HCT116 (cell line): Measurements from ENCODE around the gene IGF2BP3. TPM values are rescaled to one million over a fixed set of nuclear protein-coding genes. Genes with fewer than 3 reads are reported as not detected.

Experiments
- ATAC-seq: fragments of 200-7000 bp; cut with Tn5 transposase; 2 replicates; pipeline ENCODE4 v1.9.1; 2020; ENCODE audit warnings: mild to moderate bottlenecking, moderate library complexity
- BruUV-seq: library from RNA; stranded (reverse); fragments of 400-500 nt; replicated peaks from 2 replicates; lab custom pipeline; 2021; lab: Mats Ljungman, UMichigan
- CTCF ChIA-PET: fragments of 300-600 bp; sonication (Branson Sonifier 250); formaldehyde crosslinking; loops from one replicate; lab custom pipeline; 2021; ENCODE audit warnings: antibody characterized with exemption; lab: Charles Lee
- POLR2A ChIA-PET: fragments of 300-600, 350-600 bp; sonication (Branson Sonifier 250); formaldehyde crosslinking; loops from one replicate; lab custom pipeline; 2021; ENCODE audit warnings: antibody characterized with exemption; lab: Charles Lee
- RAD21 ChIA-PET, 2 experiments: fragments of 300-600 bp; sonication (Branson Sonifier 250); formaldehyde crosslinking; loops; one replicate each; lab custom pipeline; 2023; ENCODE audit warnings: low total read pairs in 2 of 2; ENCODE audit not compliant: uncharacterized antibody in 2 of 2, unreplicated experiment in 2 of 2, low non-redundant PET in 1 of 2; lab: Charles Lee
- DNase-seq: peaks from one replicate; pipeline ENCODE4 v3.0.0-alpha.2; 2010; ENCODE audit warnings: low read depth, low spot score
- H2AFZ ChIP-seq: fragments of 200-600 bp; shearing (Covaris generic), sonication (generic); 2 replicates; pipeline ENCODE4 v1.6.1; 2017; ENCODE audit warnings: low read depth, mixed run types, mixed read lengths, antibody characterized with exemption, low read length; ENCODE audit not compliant: poor library complexity, severe bottlenecking
- H3K27ac ChIP-seq: 2 replicates; pipeline ENCODE4 v1.5.1; 2012; ENCODE audit warnings: low read depth, low read length
- H3K27me3 ChIP-seq: fragments of 200-600 bp; sonication (generic); 2 replicates; pipeline ENCODE4 v1.6.1; 2016; ENCODE audit warnings: mixed run types, low read length, mixed read lengths; ENCODE audit not compliant: insufficient read depth
- H3K36me3 ChIP-seq, 2 experiments: fragments of 200-500 bp in 1 of 2; fragments of 200-600 bp in 1 of 2; sonication (Bioruptor generic) in 1 of 2; sonication (generic) in 1 of 2; 2 replicates each; pipeline versions ENCODE4 v1.5.1 to v1.6.1; 2014 to 2016; ENCODE audit warnings: low read length in 2 of 2, inconsistent platforms in 1 of 2, mixed read lengths in 1 of 2, mixed run types in 1 of 2; ENCODE audit not compliant: insufficient read depth in 2 of 2, control insufficient read depth in 1 of 2
- H3K4me1 ChIP-seq, 2 experiments: fragments of 200-600 bp in 1 of 2; sonication (generic) in 1 of 2; 2 replicates each; pipeline versions ENCODE4 v1.5.1 to v1.6.1; 2012 to 2017; ENCODE audit warnings: low read length in 2 of 2, inconsistent platforms in 1 of 2, mild to moderate bottlenecking in 1 of 2, mixed read lengths in 1 of 2, mixed run types in 1 of 2, moderate library complexity in 1 of 2; ENCODE audit not compliant: insufficient read depth in 2 of 2, control insufficient read depth in 1 of 2
- H3K4me2 ChIP-seq: fragments of 200-600 bp; sonication (generic); 2 replicates; pipeline ENCODE4 v1.6.1; 2017; ENCODE audit warnings: mixed run types, low read length, mixed read lengths
- H3K4me3 ChIP-seq, 2 experiments: fragments of 200-600 bp in 1 of 2; sonication (generic) in 1 of 2; replicated peaks in 1 of 2; 2 replicates each; pipeline ENCODE4 v1.5.1; 2011 to 2016; ENCODE audit warnings: low read length in 2 of 2, control low read depth in 1 of 2, low read depth in 1 of 2, mild to moderate bottlenecking in 1 of 2, mixed read lengths in 1 of 2, mixed run types in 1 of 2
- H3K79me2 ChIP-seq: fragments of 200-600 bp; sonication (generic); 2 replicates; pipeline ENCODE4 v1.6.1; 2017; ENCODE audit warnings: mild to moderate bottlenecking, mixed run types, low read length, moderate library complexity, mixed read lengths; ENCODE audit not compliant: insufficient read depth
- H3K9ac ChIP-seq: fragments of 200-600 bp; sonication (generic); 2 replicates; pipeline ENCODE4 v1.6.1; 2016; ENCODE audit warnings: low read length, mixed read lengths
- H3K9me2 ChIP-seq: fragments of 200-600 bp; sonication (generic), shearing (Covaris generic); 2 replicates; pipeline ENCODE4 v1.6.1; 2017; ENCODE audit warnings: mixed run types, mild to moderate bottlenecking, moderate library complexity; ENCODE audit not compliant: insufficient read depth
- H3K9me3 ChIP-seq, 2 experiments: fragments of 200-500 bp in 1 of 2; fragments of 200-600 bp in 1 of 2; sonication (Bioruptor generic) in 1 of 2; sonication (generic) in 1 of 2; 2 replicates each; pipeline ENCODE4 v1.6.1; 2014 to 2017; ENCODE audit warnings: low read length in 2 of 2, mixed read lengths in 2 of 2, inconsistent platforms in 1 of 2, low read depth in 1 of 2, mild to moderate bottlenecking in 1 of 2, mixed run types in 1 of 2, moderate library complexity in 1 of 2; ENCODE audit not compliant: control insufficient read depth in 1 of 2, insufficient read depth in 1 of 2
- H4K20me1 ChIP-seq: fragments of 200-600 bp; sonication (generic), shearing (Covaris generic); 2 replicates; pipeline ENCODE4 v1.6.1; 2017; ENCODE audit warnings: mixed run types, mild to moderate bottlenecking, moderate library complexity; ENCODE audit not compliant: insufficient read depth
- ATF3 ChIP-seq: IDR thresholded peaks from 2 replicates; pipeline ENCODE4 v1.6.1; 2012
- CBX3 ChIP-seq: IDR thresholded peaks from 2 replicates; pipeline ENCODE4 v1.6.1; 2012; ENCODE audit warnings: low read depth
- CEBPB ChIP-seq: IDR thresholded peaks from 2 replicates; pipeline ENCODE4 v1.6.1; 2012; ENCODE audit warnings: low read depth
- CTCF ChIP-seq, 3 experiments: fragments of 200-600 bp in 1 of 3; sonication (generic) in 1 of 3; IDR thresholded peaks in 2 of 3; conservative IDR thresholded peaks in 1 of 3; 2 replicates each; pipeline ENCODE4 v1.5.1; 2012 to 2017; ENCODE audit warnings: low read depth in 2 of 3, low read length in 2 of 3, antibody characterized with exemption in 1 of 3, borderline replicate concordance in 1 of 3, control low read depth in 1 of 3, mild to moderate bottlenecking in 1 of 3, mixed read lengths in 1 of 3, mixed run types in 1 of 3, moderate library complexity in 1 of 3; ENCODE audit not compliant: insufficient read depth in 1 of 3
- EGR1 ChIP-seq: IDR thresholded peaks from 2 replicates; pipeline ENCODE4 v1.6.1; 2012; ENCODE audit warnings: low read depth
- EZH2 ChIP-seq: fragments of 200-600 bp; sonication (generic); IDR thresholded peaks from 2 replicates; pipeline ENCODE4 v1.6.1; 2017; ENCODE audit warnings: antibody characterized with exemption, mixed run types
- EZH2phosphoT487 ChIP-seq: fragments of 200-600 bp; IDR thresholded peaks from 2 replicates; pipeline ENCODE4 v1.6.1; 2018; ENCODE audit warnings: antibody characterized with exemption, borderline replicate concordance
- FOSL1 ChIP-seq: IDR thresholded peaks from 2 replicates; pipeline ENCODE4 v1.6.1; 2012; ENCODE audit warnings: low read depth
- JUND ChIP-seq: IDR thresholded peaks from 2 replicates; pipeline ENCODE4 v1.6.1; 2012
- POLR2A ChIP-seq: IDR thresholded peaks from 2 replicates; pipeline ENCODE4 v1.7.0; 2011; ENCODE audit warnings: borderline replicate concordance; ENCODE audit not compliant: insufficient read depth, insufficient read length; ENCODE audit errors: extremely low read depth
- POLR2AphosphoS5 ChIP-seq: IDR thresholded peaks from 2 replicates; pipeline ENCODE4 v1.6.1; 2011; ENCODE audit warnings: mild to moderate bottlenecking, low read depth, low read length, moderate library complexity
- REST ChIP-seq: IDR thresholded peaks from 2 replicates; pipeline ENCODE4 v1.6.1; 2012; ENCODE audit warnings: low read depth
- SIN3A ChIP-seq: IDR thresholded peaks from 2 replicates; pipeline ENCODE4 v1.6.1; 2012; ENCODE audit warnings: low read depth
- SP1 ChIP-seq: IDR thresholded peaks from 2 replicates; pipeline ENCODE4 v1.6.1; 2012; ENCODE audit warnings: low read depth
- TCF7L2 ChIP-seq: IDR thresholded peaks from 2 replicates; pipeline ENCODE4 v1.7.0; 2011; ENCODE audit warnings: borderline replicate concordance, inconsistent platforms; ENCODE audit not compliant: insufficient read depth, insufficient read length; ENCODE audit errors: extremely low read depth
- ZBTB33 ChIP-seq: IDR thresholded peaks from 2 replicates; pipeline ENCODE4 v1.6.1; 2011; ENCODE audit warnings: mild to moderate bottlenecking, low read length, moderate library complexity; ENCODE audit not compliant: insufficient replicate concordance; ENCODE audit errors: extremely low read depth
- ZFX ChIP-seq: fragments of 450-650 bp; IDR thresholded peaks from 2 replicates; pipeline ENCODE4 v1.6.1; 2017
- intact Hi-C: fragments of 100-400 bp; cut with micrococcal nuclease; formaldehyde crosslinking; loops from 2 replicates; pipeline ENCODE4 v1.10.0; 2022
- total RNA-seq: library from RNA; stranded (reverse); gene quantifications from one replicate; pipeline ENCODE4 v1.2.1, GENCODE V29; 2021; ENCODE audit not compliant: unreplicated experiment

IGF2BP3 gene
- total RNA-seq, 1 experiment from 2014 or later = 79.1 TPM

- BruUV-seq = no TSS peak
- RAD21 ChIA-PET = no interaction called here
These were observed 85.2 kb downstream of the IGF2BP3 start for GRCh38 chr7:23385140-23385539.

More at GRCh38 chr7:23385140-23385539, 85.2 kb downstream of the IGF2BP3 start:
- no peak overlapping the region for H2AFZ ChIP-seq
- no peaks in the 10 kb centered on the region for H3K27me3 ChIP-seq
- no peak overlapping the region for H3K4me3 ChIP-seq
- H3K9ac ChIP-seq = no peak overlapping the region
- peaks cover 69% of the 10 kb centered on the region for H3K79me2 ChIP-seq
- no peaks in the 10 kb centered on the region; a peak in 1 of 4 replicates for H3K36me3 ChIP-seq
- no peak overlapping the region for H3K4me2 ChIP-seq
- ATAC-seq = no peak
- TF ChIP-seq EGR1 (no peak), POLR2A (no peak), ZBTB33 (no peak), SP1 (no peak), ATF3 (no peak), CBX3 (no peak), EZH2 (no peak), JUND (no peak), CTCF (IDR thresholded peaks at IDR 0.05 in 2 of 3, conservative IDR thresholded peaks at IDR 0.05 in 1 of 3; ENCODE audit: borderline replicate concordance in 1 of 3, insufficient read depth in 1 of 3, low read depth in 2 of 3, low read length in 2 of 3) (no peak), POLR2AphosphoS5 (no peak), REST (no peak), FOSL1 (no peak), SIN3A (no peak), EZH2phosphoT487 (no peak), ZFX (no peak), CEBPB (no peak), TCF7L2 (no peak)
- CTCF ChIA-PET = no interaction called here
- H3K27ac ChIP-seq = no peak overlapping the region
- no peaks in the 10 kb centered on the region for H3K9me3 ChIP-seq
- intact Hi-C loops = no loop called here
- POLR2A ChIA-PET = no interaction called here
- no peaks in the 10 kb centered on the region for H4K20me1 ChIP-seq
- no peak for DNase-seq
- no peaks in the 10 kb centered on the region for H3K9me2 ChIP-seq
- H3K4me1 ChIP-seq = peaks cover 16 to 21% of the 10 kb centered on the region in 2 experiments; a peak in 3 of 4 replicates
